Cardiac muscle cell (in vitro differentiated cells and primary cell): ENCODE measurements around the gene RANGRF. TPM values are rescaled to one million over a fixed set of nuclear protein-coding genes. Genes with fewer than 3 reads are reported as not detected.
A peak's percentile ranks its signal among the peaks of the same experiment; 100 is the strongest.

Experiments
- DNase-seq, 2 donors: peaks; one replicate each; pipeline versions ENCODE4 v3.0.0 to v3.0.0-alpha.2; 2010 to 2017; ENCODE audit warnings: low read depth in 1 of 2, low spot score in 1 of 2
- H3K27ac ChIP-seq: fragments of 200-600 bp; sonication (generic); 2 replicates; pipeline ENCODE4 v1.5.1; 2016
- H3K27me3 ChIP-seq: fragments of 200-600 bp; sonication (generic); 2 replicates; pipeline ENCODE4 v1.6.0; 2016; ENCODE audit warnings: control low read depth
- H3K36me3 ChIP-seq: fragments of 200-600 bp; sonication (generic); 2 replicates; pipeline ENCODE4 v1.5.1; 2016; ENCODE audit warnings: control low read depth
- H3K4me1 ChIP-seq: fragments of 200-600 bp; sonication (generic); 2 replicates; pipeline ENCODE4 v1.8.1; 2017; ENCODE audit warnings: low read depth, mild to moderate bottlenecking, mixed run types
- H3K4me3 ChIP-seq: fragments of 200-600 bp; sonication (generic); 2 replicates; pipeline ENCODE4 v1.5.1; 2016; ENCODE audit warnings: mild to moderate bottlenecking
- H3K9me3 ChIP-seq: fragments of 200-600 bp; sonication (generic); 2 replicates; pipeline ENCODE4 v1.5.1; 2017; ENCODE audit warnings: low read depth, mild to moderate bottlenecking, control low read depth
- polyA plus RNA-seq: library from polyadenylated mRNA; unstranded; fragments of >200 nt; fragmentation: Nextera tagmentation; extraction: Ambion mirVana; gene quantifications from 2 replicates; pipeline ENCODE4 v1.2.1, GENCODE V29; 2016
- total RNA-seq: library from RNA; depleted of rRNA; stranded (reverse); fragments of >200 nt; gene quantifications from 2 replicates; pipeline ENCODE4 v1.2.3, GENCODE V29; 2016
- TF ChIP-seq, protein P1 (sequence below): IDR thresholded peaks from 2 replicates; pipeline ENCODE4 v1.5.1; 2012; ENCODE audit warnings: low read depth, mild to moderate bottlenecking, low read length

The RANGRF gene
- total and polyA plus RNA-seq, 2 experiments from 2014 or later = 40.0 to 89.2 TPM

DNA sequence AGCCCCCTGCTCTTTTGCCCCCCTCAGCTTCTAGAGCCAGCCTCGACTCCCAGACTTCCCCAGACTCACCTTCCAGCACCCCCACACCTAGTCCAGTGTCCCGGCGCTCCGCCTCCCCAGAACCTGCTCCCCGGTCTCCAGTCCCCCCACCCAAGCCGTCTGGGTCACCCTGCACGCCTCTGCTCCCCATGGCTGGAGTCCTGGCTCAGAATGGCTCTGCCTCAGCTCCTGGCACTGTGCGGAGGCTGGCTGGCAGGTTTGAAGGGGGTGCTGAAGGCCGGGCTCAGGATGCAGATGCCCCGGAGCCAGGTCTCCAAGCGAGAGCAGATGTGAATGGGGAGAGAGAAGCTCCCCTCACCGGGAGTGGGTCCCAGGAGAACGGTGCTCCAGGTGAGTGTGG lies 23.8 kb downstream of the RANGRF start:
- Histone ChIP-seq H3K4me1 (peaks cover 26% of the 10 kb centered on the region), H3K4me3 (no peak overlapping the region), H3K27me3 (peaks cover 31% of the 10 kb centered on the region), H3K9me3 (no peaks in the 10 kb centered on the region), H3K27ac (no peak overlapping the region), H3K36me3 (no peaks in the 10 kb centered on the region)
- TF ChIP-seq, protein P1, sequence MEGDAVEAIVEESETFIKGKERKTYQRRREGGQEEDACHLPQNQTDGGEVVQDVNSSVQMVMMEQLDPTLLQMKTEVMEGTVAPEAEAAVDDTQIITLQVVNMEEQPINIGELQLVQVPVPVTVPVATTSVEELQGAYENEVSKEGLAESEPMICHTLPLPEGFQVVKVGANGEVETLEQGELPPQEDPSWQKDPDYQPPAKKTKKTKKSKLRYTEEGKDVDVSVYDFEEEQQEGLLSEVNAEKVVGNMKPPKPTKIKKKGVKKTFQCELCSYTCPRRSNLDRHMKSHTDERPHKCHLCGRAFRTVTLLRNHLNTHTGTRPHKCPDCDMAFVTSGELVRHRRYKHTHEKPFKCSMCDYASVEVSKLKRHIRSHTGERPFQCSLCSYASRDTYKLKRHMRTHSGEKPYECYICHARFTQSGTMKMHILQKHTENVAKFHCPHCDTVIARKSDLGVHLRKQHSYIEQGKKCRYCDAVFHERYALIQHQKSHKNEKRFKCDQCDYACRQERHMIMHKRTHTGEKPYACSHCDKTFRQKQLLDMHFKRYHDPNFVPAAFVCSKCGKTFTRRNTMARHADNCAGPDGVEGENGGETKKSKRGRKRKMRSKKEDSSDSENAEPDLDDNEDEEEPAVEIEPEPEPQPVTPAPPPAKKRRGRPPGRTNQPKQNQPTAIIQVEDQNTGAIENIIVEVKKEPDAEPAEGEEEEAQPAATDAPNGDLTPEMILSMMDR = no peak
- no peak for DNase-seq

DNA sequence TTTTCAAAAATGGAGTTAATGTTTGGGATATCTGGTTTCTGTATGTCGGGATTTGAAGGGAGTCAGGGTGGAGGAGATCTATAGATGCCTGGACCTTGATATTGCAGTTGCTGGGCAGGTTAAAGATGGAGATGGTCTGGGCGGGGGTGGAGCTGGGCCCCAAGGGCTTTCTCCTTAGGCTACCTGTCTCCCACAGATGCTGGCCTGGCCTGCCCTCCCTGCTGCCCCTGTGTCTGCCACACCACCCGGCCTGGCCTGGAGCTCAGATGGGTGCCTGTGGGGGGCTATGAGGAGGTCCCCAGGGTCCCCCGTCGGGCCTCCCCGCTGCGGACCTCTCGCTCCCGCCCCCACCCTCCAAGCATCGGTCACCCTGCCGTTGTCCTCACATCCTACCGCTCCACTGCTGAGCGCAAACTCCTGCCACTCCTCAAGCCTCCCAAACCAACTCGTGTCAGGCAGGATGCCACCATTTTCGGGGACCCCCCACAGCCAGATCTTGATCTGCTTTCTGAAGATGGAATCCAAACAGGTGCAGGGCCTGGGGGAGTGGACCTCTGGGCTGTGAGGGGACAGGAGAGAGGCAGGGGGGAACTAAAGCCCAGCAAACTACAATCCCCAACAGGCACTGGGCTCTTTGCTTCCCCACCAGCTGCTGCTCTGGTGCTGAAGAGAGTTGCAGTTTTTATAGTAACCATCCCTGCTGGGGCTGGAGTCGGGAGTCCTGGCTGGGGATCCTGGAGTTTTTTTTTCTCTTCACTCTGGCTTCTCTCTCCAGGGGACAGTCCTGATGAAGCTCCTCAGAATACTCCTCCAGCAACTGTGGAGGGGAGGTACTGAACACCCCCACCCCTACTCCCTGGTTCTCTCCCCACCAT lies 24.5 kb downstream of the RANGRF start:
- Histone ChIP-seq H3K9me3 (no peaks in the 10 kb centered on the region), H3K27ac (no peak overlapping the region), H3K27me3 (peaks cover 34% of the 10 kb centered on the region), H3K4me1 (peaks cover 26% of the 10 kb centered on the region), H3K36me3 (no peaks in the 10 kb centered on the region), H3K4me3 (no peak overlapping the region)
- TF ChIP-seq, protein P1 = no peak
- peak in 1 of 2 donors; percentile 34 for DNase-seq

DNA sequence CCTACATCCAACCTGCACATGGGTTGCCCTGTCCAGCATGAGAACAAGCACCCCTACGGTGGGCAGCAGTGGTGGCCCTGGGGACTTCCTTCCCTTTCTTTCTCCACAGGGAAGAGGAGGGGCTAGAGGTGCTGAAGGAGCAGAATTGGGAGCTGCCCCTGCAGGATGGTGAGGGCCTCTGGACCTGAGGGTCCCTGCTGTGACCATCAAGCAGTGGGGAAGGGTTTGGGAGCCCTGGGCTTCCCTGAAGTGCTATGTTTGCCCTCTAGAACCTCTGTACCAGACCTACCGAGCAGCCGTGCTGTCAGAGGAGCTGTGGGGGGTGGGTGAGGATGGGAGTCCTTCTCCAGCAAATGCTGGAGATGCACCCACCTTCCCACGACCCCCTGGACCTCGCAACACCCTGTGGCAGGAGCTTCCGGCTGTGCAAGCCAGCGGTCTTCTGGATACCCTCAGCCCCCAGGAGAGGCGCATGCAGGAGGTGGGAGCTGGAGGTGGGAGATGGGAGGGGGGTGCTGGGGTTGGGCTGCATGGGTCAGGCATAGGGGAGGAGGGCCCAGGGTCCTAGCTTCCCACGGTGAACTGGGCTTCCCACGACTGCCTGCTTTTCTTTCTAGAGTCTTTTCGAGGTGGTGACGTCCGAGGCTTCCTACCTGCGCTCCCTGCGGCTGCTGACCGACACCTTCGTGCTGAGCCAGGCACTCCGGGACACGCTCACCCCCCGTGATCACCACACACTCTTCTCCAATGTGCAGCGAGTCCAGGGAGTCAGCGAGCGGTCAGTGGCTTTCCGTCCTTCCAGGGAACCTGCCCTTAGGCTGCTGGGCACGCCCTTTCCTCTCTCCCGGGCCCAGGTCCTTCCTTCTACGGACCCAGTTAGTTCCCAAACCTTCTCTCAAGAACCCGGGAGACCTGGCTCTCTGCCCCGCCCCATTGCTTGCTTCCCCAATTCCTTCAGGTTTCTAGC lies 26.6 kb downstream of the RANGRF start:
- no peaks in the 10 kb centered on the region for H3K9me3 ChIP-seq
- peaks cover 19% of the 10 kb centered on the region for H3K4me1 ChIP-seq
- H3K27ac ChIP-seq = no peak overlapping the region
- H3K27me3 ChIP-seq = peaks cover 34% of the 10 kb centered on the region
- H3K4me3 ChIP-seq = peak overlapping the region; percentile 17
- TF ChIP-seq, protein P1 = no peak
- no peaks in the 10 kb centered on the region for H3K36me3 ChIP-seq
- peak in 1 of 2 donors; percentile 18 for DNase-seq

DNA sequence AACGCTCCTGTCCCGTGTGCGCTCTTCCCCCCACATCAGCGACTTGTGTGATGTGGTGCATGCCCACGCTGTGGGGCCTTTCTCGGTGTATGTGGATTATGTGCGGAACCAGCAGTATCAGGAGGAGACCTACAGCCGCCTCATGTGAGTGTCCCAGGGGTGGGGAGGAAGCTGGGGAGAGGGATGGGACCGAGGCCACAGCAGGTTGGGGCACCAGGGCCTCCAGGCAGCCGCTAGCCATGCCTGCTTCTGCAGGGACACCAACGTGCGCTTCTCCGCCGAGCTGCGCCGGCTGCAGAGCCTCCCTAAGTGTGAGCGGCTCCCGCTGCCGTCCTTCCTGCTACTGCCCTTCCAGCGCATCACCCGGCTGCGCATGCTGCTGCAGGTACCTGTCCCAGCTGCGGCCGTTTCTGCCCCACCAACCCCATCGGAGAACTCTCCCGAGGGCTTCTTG lies 27.3 kb downstream of the RANGRF start:
- Histone ChIP-seq H3K4me1 (peaks cover 14% of the 10 kb centered on the region), H3K4me3 (peak overlapping the region; percentile 17), H3K27me3 (peaks cover 34% of the 10 kb centered on the region), H3K9me3 (no peaks in the 10 kb centered on the region), H3K36me3 (no peaks in the 10 kb centered on the region), H3K27ac (no peak overlapping the region)
- TF ChIP-seq, protein P1 = no peak
- peak in 1 of 2 donors; percentile 41 for DNase-seq
